WTC11 (cell line): ENCODE measurements around the gene ASB2. TPM values are rescaled to one million over a fixed set of nuclear protein-coding genes. Genes with fewer than 3 reads are reported as not detected.

Experiments
- ATAC-seq: fragments of 200-7000 bp; cut with Tn5 transposase; 2 replicates; pipeline ENCODE4 v1.10.0; 2021; ENCODE audit warnings: mild to moderate bottlenecking, moderate library complexity
- CTCF ChIA-PET: fragments of 300-600 bp; sonication (Branson Sonifier 250); formaldehyde crosslinking; loops from one replicate; lab custom pipeline; 2021; ENCODE audit warnings: antibody characterized with exemption; lab: Charles Lee
- POLR2A ChIA-PET: fragments of 350-600 bp; sonication (Branson Sonifier 250); formaldehyde crosslinking; loops from one replicate; lab custom pipeline; 2021; ENCODE audit warnings: antibody characterized with exemption; lab: Charles Lee
- DNase-seq: peaks from one replicate; pipeline ENCODE4 v3.0.0; 2021; ENCODE audit warnings: low spot score
- H3K27ac Mint-ChIP-seq: 2 replicates; pipeline ENCODE4 v1.8.0; 2021; ENCODE audit warnings: mixed read lengths
- H3K27me3 Mint-ChIP-seq: 2 replicates; pipeline ENCODE4 v1.8.0; 2021; ENCODE audit warnings: low read depth, mild to moderate bottlenecking, moderate library complexity, mixed read lengths
- H3K36me3 Mint-ChIP-seq: 2 replicates; pipeline ENCODE4 v1.8.0; 2021; ENCODE audit warnings: mixed read lengths
- H3K4me1 Mint-ChIP-seq: 2 replicates; pipeline ENCODE4 v1.8.0; 2022; ENCODE audit warnings: mixed read lengths
- H3K4me3 Mint-ChIP-seq: 2 replicates; pipeline ENCODE4 v1.8.0; 2021; ENCODE audit warnings: mild to moderate bottlenecking, moderate library complexity, mixed read lengths
- H3K9me3 Mint-ChIP-seq: 2 replicates; pipeline ENCODE4 v1.8.0; 2021; ENCODE audit warnings: mixed read lengths
- CREB1 ChIP-seq: sonication (generic); formaldehyde crosslinking; IDR thresholded peaks from 2 replicates; pipeline ENCODE4 v1.8.0; 2023; ENCODE audit warnings: mild to moderate bottlenecking, missing genetic modification reagents
- E2F1 ChIP-seq: sonication (generic); formaldehyde crosslinking; IDR thresholded peaks from 2 replicates; pipeline ENCODE4 v1.8.0; 2022; ENCODE audit warnings: mild to moderate bottlenecking, missing genetic modification reagents
- E2F4 ChIP-seq: sonication (generic); formaldehyde crosslinking; IDR thresholded peaks from 2 replicates; pipeline ENCODE4 v1.8.1; 2022; ENCODE audit warnings: low read depth, mild to moderate bottlenecking, moderate library complexity, missing genetic modification reagents, borderline replicate concordance
- ELF4 ChIP-seq: sonication (generic); formaldehyde crosslinking; IDR thresholded peaks from 2 replicates; pipeline ENCODE4 v1.8.1; 2022; ENCODE audit warnings: low read depth, mild to moderate bottlenecking, moderate library complexity, missing genetic modification reagents
- GTF2I ChIP-seq: fragments of 250-450 bp; sonication (Bioruptor Pico); conservative IDR thresholded peaks from 2 replicates; pipeline ENCODE4 v1.4.0; 2021; ENCODE audit warnings: mild to moderate bottlenecking
- IRF2 ChIP-seq: sonication (generic); formaldehyde crosslinking; IDR thresholded peaks from 2 replicates; pipeline ENCODE4 v1.8.0; 2022; ENCODE audit warnings: low read depth, missing genetic modification reagents, borderline replicate concordance
- JAZF1 ChIP-seq: fragments of 250-450 bp; sonication (Bioruptor Pico); IDR thresholded peaks from 2 replicates; pipeline ENCODE4 v1.9.0; 2021; ENCODE audit warnings: moderate library complexity, mild to moderate bottlenecking, inconsistent platforms
- KAT7 ChIP-seq: sonication (generic); formaldehyde crosslinking; IDR thresholded peaks from 2 replicates; pipeline ENCODE4 v1.8.1; 2023; ENCODE audit warnings: missing genetic modification reagents, mild to moderate bottlenecking, borderline replicate concordance
- MAX ChIP-seq: sonication (generic); formaldehyde crosslinking; IDR thresholded peaks from 2 replicates; pipeline ENCODE4 v1.8.0; 2022; ENCODE audit warnings: mild to moderate bottlenecking, missing genetic modification reagents
- MYBL2 ChIP-seq: sonication (generic); formaldehyde crosslinking; IDR thresholded peaks from 2 replicates; pipeline ENCODE4 v1.8.1; 2023; ENCODE audit warnings: mild to moderate bottlenecking, moderate library complexity, missing genetic modification reagents
- PRDM15 ChIP-seq: sonication (generic); formaldehyde crosslinking; IDR thresholded peaks from 2 replicates; pipeline ENCODE4 v1.8.0; 2022; ENCODE audit warnings: missing genetic modification reagents
- PREB ChIP-seq: sonication (generic); formaldehyde crosslinking; IDR thresholded peaks from 2 replicates; pipeline ENCODE4 v1.8.1; 2022; ENCODE audit warnings: mild to moderate bottlenecking, missing genetic modification reagents, moderate library complexity, borderline replicate concordance
- RELA ChIP-seq: sonication (generic); formaldehyde crosslinking; IDR thresholded peaks from 2 replicates; pipeline ENCODE4 v1.8.1; 2022; ENCODE audit warnings: missing genetic modification reagents, mild to moderate bottlenecking, borderline replicate concordance
- RORB ChIP-seq: fragments of 250-450 bp; sonication (Bioruptor Pico); IDR thresholded peaks from 2 replicates; pipeline ENCODE4 v1.9.0; 2021; ENCODE audit warnings: mild to moderate bottlenecking
- SMAD3 ChIP-seq: sonication (generic); formaldehyde crosslinking; IDR thresholded peaks from 2 replicates; pipeline ENCODE4 v1.8.0; 2022; ENCODE audit warnings: missing genetic modification reagents, mild to moderate bottlenecking, borderline replicate concordance
- TEAD1 ChIP-seq: sonication (generic); formaldehyde crosslinking; IDR thresholded peaks from 2 replicates; pipeline ENCODE4 v1.8.0; 2022; ENCODE audit warnings: mild to moderate bottlenecking, missing genetic modification reagents
- ZBTB43 ChIP-seq: sonication (generic); formaldehyde crosslinking; IDR thresholded peaks from 2 replicates; pipeline ENCODE4 v1.8.1; 2023; ENCODE audit warnings: mild to moderate bottlenecking, missing genetic modification reagents
- ZNF121 ChIP-seq: sonication (generic); formaldehyde crosslinking; IDR thresholded peaks from 2 replicates; pipeline ENCODE4 v1.8.0; 2023; ENCODE audit warnings: missing genetic modification reagents
- ZNF219 ChIP-seq: sonication (generic); formaldehyde crosslinking; IDR thresholded peaks from 2 replicates; pipeline ENCODE4 v1.8.0; 2023; ENCODE audit warnings: missing genetic modification reagents, mild to moderate bottlenecking, borderline replicate concordance
- ZNF416 ChIP-seq: fragments of 250-450 bp; sonication (Bioruptor Pico); IDR thresholded peaks from 2 replicates; pipeline ENCODE4 v1.9.0; 2021; ENCODE audit warnings: mild to moderate bottlenecking, inconsistent platforms
- ZNF425 ChIP-seq: fragments of 250-450 bp; sonication (Bioruptor Pico); conservative IDR thresholded peaks from 2 replicates; pipeline ENCODE4 v1.9.0; 2021; ENCODE audit warnings: mild to moderate bottlenecking
- total RNA-seq: library from RNA; stranded (reverse); gene quantifications from 3 replicates; pipeline ENCODE4 v1.2.3, GENCODE V29; 2021

Gene ASB2
- total RNA-seq, 1 experiment from 2014 or later: 0.37 TPM

GRCh38 chr14:93953739-93954515 is 22.4 kb downstream of the ASB2 start:
- H3K4me1 Mint-ChIP-seq: peaks cover 29% of the 10 kb centered on the region
- no peak for DNase-seq
- H3K4me3 Mint-ChIP-seq: no peak overlapping the region
- no peak overlapping the region for H3K27ac Mint-ChIP-seq
- CTCF ChIA-PET: interaction anchor here (0.6 to 5.9 kb wide), 3 partner anchors 14 to 46 kb away, joined by 6 to 66 read pairs (median 7); no protein-coding TSS in a partner anchor
- TF ChIP-seq RORB (CRISPR knock-in tag) (no peak), ZBTB43 (CRISPR knock-in tag) (no peak), ZNF416 (no peak), JAZF1 (no peak), PREB (CRISPR knock-in tag) (no peak), RELA (CRISPR knock-in tag) (no peak), E2F4 (CRISPR knock-in tag) (no peak), CREB1 (no peak), KAT7 (CRISPR knock-in tag) (no peak), IRF2 (CRISPR knock-in tag) (no peak), ZNF425 (no peak), PRDM15 (CRISPR knock-in tag) (no peak)
- TF ChIP-seq, all 79 proteins: peak for 0
- POLR2A ChIA-PET: no interaction called here
- H3K9me3 Mint-ChIP-seq: no peaks in the 10 kb centered on the region
- H3K36me3 Mint-ChIP-seq: no peaks in the 10 kb centered on the region
- ATAC-seq: no peak; the same call in 1 of the 2 replicates
- no peaks in the 10 kb centered on the region for H3K27me3 Mint-ChIP-seq

GRCh38 chr14:93953263-93953662 is 23.1 kb downstream of the ASB2 start:
- Mint-ChIP-seq H3K4me1 (peaks cover 26% of the 10 kb centered on the region), H3K36me3 (no peaks in the 10 kb centered on the region), H3K4me3 (no peak overlapping the region), H3K27me3 (no peaks in the 10 kb centered on the region), H3K27ac (no peak overlapping the region), H3K9me3 (no peaks in the 10 kb centered on the region)
- ChIA-PET POLR2A (no interaction called here), CTCF (interaction anchor here (0.6 to 5.9 kb wide), 3 partner anchors 13 to 47 kb away, joined by 6 to 66 read pairs (median 7); no protein-coding TSS in a partner anchor)
- DNase-seq (peak; percentile 50), ATAC-seq (peak; percentile 79)
- TF ChIP-seq ELF4 (CRISPR knock-in tag) (no peak), TEAD1 (CRISPR knock-in tag) (no peak), MYBL2 (CRISPR knock-in tag) (no peak), SMAD3 (CRISPR knock-in tag) (no peak), ZNF425 (no peak), GTF2I (CRISPR knock-in tag) (no peak), E2F1 (no peak), KAT7 (CRISPR knock-in tag) (no peak), ZNF121 (CRISPR knock-in tag) (no peak), MAX (no peak), ZNF219 (no peak)
